Hepatocyte (in vitro differentiated cells): ENCODE results near the gene NHLRC4.

ENCODE experiments used
- EZH2 ChIP-seq: fragments of 200-600 bp; sonication (generic); IDR thresholded peaks from 2 replicates; pipeline ENCODE4 v1.6.1; 2016; ENCODE audit warnings: antibody characterized with exemption, mild to moderate bottlenecking, borderline replicate concordance
- TF ChIP-seq, protein P1 (sequence below): fragments of 200-600 bp; sonication (generic); IDR thresholded peaks from 2 replicates; pipeline ENCODE4 v1.5.1; 2016; ENCODE audit warnings: antibody characterized with exemption, mild to moderate bottlenecking; ENCODE audit not compliant: poor library complexity

GRCh38 chr16:608019-608418, 41.2 kb downstream of the NHLRC4 start:
- TF ChIP-seq, protein P1, sequence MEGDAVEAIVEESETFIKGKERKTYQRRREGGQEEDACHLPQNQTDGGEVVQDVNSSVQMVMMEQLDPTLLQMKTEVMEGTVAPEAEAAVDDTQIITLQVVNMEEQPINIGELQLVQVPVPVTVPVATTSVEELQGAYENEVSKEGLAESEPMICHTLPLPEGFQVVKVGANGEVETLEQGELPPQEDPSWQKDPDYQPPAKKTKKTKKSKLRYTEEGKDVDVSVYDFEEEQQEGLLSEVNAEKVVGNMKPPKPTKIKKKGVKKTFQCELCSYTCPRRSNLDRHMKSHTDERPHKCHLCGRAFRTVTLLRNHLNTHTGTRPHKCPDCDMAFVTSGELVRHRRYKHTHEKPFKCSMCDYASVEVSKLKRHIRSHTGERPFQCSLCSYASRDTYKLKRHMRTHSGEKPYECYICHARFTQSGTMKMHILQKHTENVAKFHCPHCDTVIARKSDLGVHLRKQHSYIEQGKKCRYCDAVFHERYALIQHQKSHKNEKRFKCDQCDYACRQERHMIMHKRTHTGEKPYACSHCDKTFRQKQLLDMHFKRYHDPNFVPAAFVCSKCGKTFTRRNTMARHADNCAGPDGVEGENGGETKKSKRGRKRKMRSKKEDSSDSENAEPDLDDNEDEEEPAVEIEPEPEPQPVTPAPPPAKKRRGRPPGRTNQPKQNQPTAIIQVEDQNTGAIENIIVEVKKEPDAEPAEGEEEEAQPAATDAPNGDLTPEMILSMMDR: no peak
- no peak for TF ChIP-seq EZH2
